OCI-LY3 (cell line): Measurements from ENCODE around the gene DKK3.

ENCODE experiments used
- H2AFZ ChIP-seq: fragments of 200-600, 300-600 bp; shearing (Covaris generic); 2 replicates; pipeline ENCODE4 v1.6.0; 2014; ENCODE audit warnings: antibody characterized with exemption, low read depth, low read length
- H3K27ac ChIP-seq: fragments of 200-600, 300-600 bp; sonication (generic); 2 replicates; pipeline ENCODE4 v1.5.1; 2014; ENCODE audit warnings: mild to moderate bottlenecking, low read length, moderate library complexity, mixed read lengths
- H3K27me3 ChIP-seq: fragments of 200-600, 300-600 bp; sonication (generic); 2 replicates; pipeline ENCODE4 v1.6.1; 2014; ENCODE audit warnings: low read depth, low read length, mixed read lengths
- H3K36me3 ChIP-seq: fragments of 200-600, 300-600 bp; sonication (generic); replicated peaks from 2 replicates; pipeline ENCODE3; 2014; ENCODE audit warnings: low read depth, low read length, mixed read lengths
- H3K4me1 ChIP-seq: fragments of 300-600, 200-600 bp; sonication (generic); 2 replicates; pipeline ENCODE4 v1.6.1; 2014; ENCODE audit warnings: low read length, mixed read lengths
- H3K4me2 ChIP-seq: fragments of 200-600, 300-600 bp; sonication (generic); 2 replicates; pipeline ENCODE4 v1.6.1; 2014; ENCODE audit warnings: low read length, mixed read lengths
- H3K4me3 ChIP-seq: fragments of 300-600, 200-600 bp; sonication (generic); 2 replicates; pipeline ENCODE4 v1.5.1; 2014; ENCODE audit warnings: antibody characterized with exemption, mild to moderate bottlenecking, low read length, moderate library complexity
- H3K79me2 ChIP-seq: fragments of 300-600, 200-600 bp; shearing (Covaris generic); 2 replicates; pipeline ENCODE4 v1.6.1; 2014; ENCODE audit warnings: mild to moderate bottlenecking, low read length, mixed read lengths
- H3K9ac ChIP-seq: fragments of 300-600, 200-600 bp; shearing (Covaris generic); 2 replicates; pipeline ENCODE4 v1.6.0; 2014; ENCODE audit warnings: mild to moderate bottlenecking, low read length, moderate library complexity
- H3K9me3 ChIP-seq: fragments of 200-600, 300-600 bp; shearing (Covaris generic); 2 replicates; pipeline ENCODE4 v1.6.1; 2014; ENCODE audit warnings: low read length, mixed read lengths; ENCODE audit not compliant: insufficient read depth
- H4K20me1 ChIP-seq: fragments of 200-600, 300-600 bp; sonication (generic); 2 replicates; pipeline ENCODE4 v1.6.1; 2016; ENCODE audit warnings: low read length, mixed read lengths; ENCODE audit not compliant: insufficient read depth
- EZH2phosphoT487 ChIP-seq: fragments of 200-600 bp; shearing (Covaris generic); IDR thresholded peaks from 2 replicates; pipeline ENCODE4 v1.6.1; 2018; ENCODE audit warnings: antibody characterized with exemption, mixed run types, low read depth
- TF ChIP-seq, protein P1 (sequence below): fragments of 200-600, 300-600 bp; sonication (generic); IDR thresholded peaks from 2 replicates; pipeline ENCODE4 v1.5.1; 2014; ENCODE audit warnings: antibody characterized with exemption, low read length, low read depth

Gene DKK3

GRCh38 chr11:12007769-12008737 lies at the start of gene DKK3:
Gene DKK3 (minus strand): TSS chr11:12008626. CDS start chr11:12008582, 44 bp downstream.
- Histone ChIP-seq H3K27ac (no peak within 1 kb of the TSS), H2AFZ (no peak within 1 kb of the TSS), H3K4me2 (no peak within 1 kb of the TSS)

DNA sequence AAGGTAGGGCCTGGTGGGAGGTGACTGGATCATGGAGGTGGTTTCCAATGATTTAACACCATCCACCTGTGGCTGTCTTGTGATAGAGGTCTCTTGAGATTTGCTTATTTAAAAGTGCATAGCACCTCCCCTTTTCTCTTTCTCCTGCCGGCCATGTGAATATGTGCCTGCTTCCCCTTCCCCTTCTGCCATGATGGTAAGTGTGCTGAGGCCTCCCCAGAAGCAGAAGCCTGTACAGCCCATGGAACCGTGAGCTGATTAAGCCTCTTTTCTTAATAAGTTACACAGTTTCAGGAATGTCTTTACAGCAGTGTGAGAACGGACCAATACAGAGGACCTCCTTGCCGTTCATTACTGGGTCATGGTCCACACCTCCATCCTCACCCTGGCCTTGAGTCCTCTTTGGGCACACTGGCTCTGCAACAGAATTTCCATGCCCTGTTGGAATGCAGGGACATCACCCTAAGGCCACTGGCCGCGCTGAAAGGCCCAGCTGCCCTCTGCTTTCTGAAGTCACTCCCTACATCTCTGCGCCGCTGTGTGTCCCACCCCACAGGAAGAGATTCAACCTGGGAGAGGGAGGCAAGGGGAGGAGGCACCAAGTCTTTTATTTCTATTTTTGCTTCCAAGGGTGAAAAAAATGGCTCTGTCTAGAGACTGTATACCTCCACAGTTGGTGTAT lies 49.0 kb upstream of the DKK3 start:
- TF ChIP-seq, protein P1, sequence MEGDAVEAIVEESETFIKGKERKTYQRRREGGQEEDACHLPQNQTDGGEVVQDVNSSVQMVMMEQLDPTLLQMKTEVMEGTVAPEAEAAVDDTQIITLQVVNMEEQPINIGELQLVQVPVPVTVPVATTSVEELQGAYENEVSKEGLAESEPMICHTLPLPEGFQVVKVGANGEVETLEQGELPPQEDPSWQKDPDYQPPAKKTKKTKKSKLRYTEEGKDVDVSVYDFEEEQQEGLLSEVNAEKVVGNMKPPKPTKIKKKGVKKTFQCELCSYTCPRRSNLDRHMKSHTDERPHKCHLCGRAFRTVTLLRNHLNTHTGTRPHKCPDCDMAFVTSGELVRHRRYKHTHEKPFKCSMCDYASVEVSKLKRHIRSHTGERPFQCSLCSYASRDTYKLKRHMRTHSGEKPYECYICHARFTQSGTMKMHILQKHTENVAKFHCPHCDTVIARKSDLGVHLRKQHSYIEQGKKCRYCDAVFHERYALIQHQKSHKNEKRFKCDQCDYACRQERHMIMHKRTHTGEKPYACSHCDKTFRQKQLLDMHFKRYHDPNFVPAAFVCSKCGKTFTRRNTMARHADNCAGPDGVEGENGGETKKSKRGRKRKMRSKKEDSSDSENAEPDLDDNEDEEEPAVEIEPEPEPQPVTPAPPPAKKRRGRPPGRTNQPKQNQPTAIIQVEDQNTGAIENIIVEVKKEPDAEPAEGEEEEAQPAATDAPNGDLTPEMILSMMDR = no peak
- no peak for TF ChIP-seq EZH2phosphoT487

More at GRCh38 chr11:12007769-12008737, at the start of gene DKK3:
- no peaks in the 10 kb centered on the region for H3K4me1 ChIP-seq
- no peak within 1 kb of the TSS for H3K4me3 ChIP-seq
- no peaks in the 10 kb centered on the region for H3K79me2 ChIP-seq
- no peaks in the 10 kb centered on the region for H3K36me3 ChIP-seq
- H4K20me1 ChIP-seq = no peaks in the 10 kb centered on the region
- TF ChIP-seq, protein P1 = no peak
- TF ChIP-seq EZH2phosphoT487 = no peak
- H3K9ac ChIP-seq = no peak within 1 kb of the TSS
- no peaks in the 10 kb centered on the region for H3K9me3 ChIP-seq
- peaks cover 17% of the 10 kb centered on the region for H3K27me3 ChIP-seq

DNA sequence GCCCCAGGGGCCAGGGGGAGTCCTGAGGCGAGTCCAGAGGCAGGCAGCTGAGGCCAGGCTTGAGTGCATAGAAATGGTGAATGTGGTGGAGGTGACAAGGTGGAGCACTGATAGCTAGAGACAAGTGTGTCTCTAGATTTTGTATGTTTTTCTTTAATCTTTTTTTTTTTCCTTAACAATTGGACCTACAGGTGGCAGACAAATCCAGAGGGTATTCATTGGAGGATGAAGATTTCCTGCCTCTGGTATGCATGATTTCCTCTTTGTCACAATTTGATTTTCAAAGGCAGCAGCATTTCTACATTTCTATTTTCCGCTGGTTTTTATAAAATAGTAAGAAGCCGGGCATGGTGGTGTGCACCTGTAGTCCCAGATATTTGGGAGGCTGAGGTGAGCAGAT lies 47.7 kb upstream of the DKK3 start:
- no peaks in the 10 kb centered on the region for H3K79me2 ChIP-seq
- no peak overlapping the region for H3K9ac ChIP-seq
- no peaks in the 10 kb centered on the region for H3K4me1 ChIP-seq
- no peak overlapping the region for H3K27ac ChIP-seq
- H3K4me2 ChIP-seq = no peak overlapping the region
- H2AFZ ChIP-seq = no peak overlapping the region
- no peak overlapping the region for H3K4me3 ChIP-seq
- TF ChIP-seq, protein P1 = no peak
- no peaks in the 10 kb centered on the region for H4K20me1 ChIP-seq
- 0 out of 2 replicates have a peak, but pooled peaks cover 6% of the 10 kb centered on the region for H3K9me3 ChIP-seq
- no peaks in the 10 kb centered on the region for H3K36me3 ChIP-seq
- H3K27me3 ChIP-seq = no peaks in the 10 kb centered on the region

More for the DNA sequence above, 49.0 kb upstream of the DKK3 start:
- Histone ChIP-seq H3K27ac (no peak overlapping the region), H3K79me2 (no peaks in the 10 kb centered on the region), H3K36me3 (no peaks in the 10 kb centered on the region), H3K9ac (no peak overlapping the region), H3K4me3 (no peak overlapping the region), H3K4me1 (no peaks in the 10 kb centered on the region), H2AFZ (no peak overlapping the region), H3K27me3 (no peaks in the 10 kb centered on the region), H3K9me3 (0 out of 2 replicates have a peak, but pooled peaks cover 6% of the 10 kb centered on the region), H3K4me2 (no peak overlapping the region), H4K20me1 (no peaks in the 10 kb centered on the region)
